ENCODE measurements around the gene EFNA5.
"Not testable (repeated sequence)": the region's sequence is repeated elsewhere in the genome, so short reads cannot be mapped to it uniquely, and the experiment has no call there.

The EFNA5 gene

GRCh38 chr5:107369622-107370021 lies 301.1 kb downstream of the EFNA5 start:
- Mint-ChIP-seq H3K4me1 (ENCODE audit: low read depth) (peaks cover 5% of the 10 kb centered on the region), H3K27ac (no peak overlapping the region), H3K9me3 (no peaks in the 10 kb centered on the region), H3K27me3 (ENCODE audit: low read depth) (no peaks in the 10 kb centered on the region), H3K4me3 (no peak overlapping the region), H3K36me3 (ENCODE audit: low read depth) (no peaks in the 10 kb centered on the region)

GRCh38 chr5:107368615-107369014 lies 302.1 kb downstream of the EFNA5 start:
- no peaks in the 10 kb centered on the region for H3K9me3 Mint-ChIP-seq
- no peak overlapping the region for H3K4me3 Mint-ChIP-seq
- H3K36me3 Mint-ChIP-seq (ENCODE audit: low read depth) = no peaks in the 10 kb centered on the region
- H3K4me1 Mint-ChIP-seq (ENCODE audit: low read depth) = peaks cover 5% of the 10 kb centered on the region
- no peak overlapping the region for H3K27ac Mint-ChIP-seq
- H3K27me3 Mint-ChIP-seq (ENCODE audit: low read depth) = no peaks in the 10 kb centered on the region

- peaks cover 5% of the 10 kb centered on the region for H3K4me1 Mint-ChIP-seq (ENCODE audit: low read depth)
- no peaks in the 10 kb centered on the region for H3K36me3 Mint-ChIP-seq (ENCODE audit: low read depth)
- no peaks in the 10 kb centered on the region for H3K27me3 Mint-ChIP-seq (ENCODE audit: low read depth)
- H3K4me3 Mint-ChIP-seq = no peak overlapping the region
- no peaks in the 10 kb centered on the region for H3K9me3 Mint-ChIP-seq
- H3K27ac Mint-ChIP-seq = no peak overlapping the region
Measured at GRCh38 chr5:107367939-107368338, 302.8 kb downstream of the EFNA5 start.

- H3K4me1 Mint-ChIP-seq (ENCODE audit: low read depth) = peaks cover 5% of the 10 kb centered on the region
- no peaks in the 10 kb centered on the region for H3K36me3 Mint-ChIP-seq (ENCODE audit: low read depth)
- no peaks in the 10 kb centered on the region for H3K9me3 Mint-ChIP-seq
- H3K27me3 Mint-ChIP-seq (ENCODE audit: low read depth) = no peaks in the 10 kb centered on the region
- H3K4me3 Mint-ChIP-seq = no peak overlapping the region
- H3K27ac Mint-ChIP-seq = no peak overlapping the region
Measured at GRCh38 chr5:107367480-107367879, 303.3 kb downstream of the EFNA5 start.

GRCh38 chr5:107365320-107366109 lies 305.2 kb downstream of the EFNA5 start:
- H3K27ac Mint-ChIP-seq = no peak overlapping the region
- no peak overlapping the region for H3K4me3 Mint-ChIP-seq

GRCh38 chr5:107364443-107365319 lies 306.1 kb downstream of the EFNA5 start:
- H3K4me1 Mint-ChIP-seq (ENCODE audit: low read depth) = peaks cover 5% of the 10 kb centered on the region
- H3K27ac Mint-ChIP-seq = no peak overlapping the region
- H3K9me3 Mint-ChIP-seq = no peaks in the 10 kb centered on the region

More at GRCh38 chr5:107365320-107366109, 305.2 kb downstream of the EFNA5 start:
- Mint-ChIP-seq H3K9me3 (no peaks in the 10 kb centered on the region), H3K36me3 (ENCODE audit: low read depth) (no peaks in the 10 kb centered on the region), H3K4me1 (ENCODE audit: low read depth) (peaks cover 5% of the 10 kb centered on the region), H3K27me3 (ENCODE audit: low read depth) (no peaks in the 10 kb centered on the region)

GRCh38 chr5:107363768-107364167 lies 307.0 kb downstream of the EFNA5 start:
- Mint-ChIP-seq H3K27me3 (ENCODE audit: low read depth) (no peaks in the 10 kb centered on the region), H3K36me3 (ENCODE audit: low read depth) (no peaks in the 10 kb centered on the region), H3K9me3 (no peaks in the 10 kb centered on the region), H3K4me1 (ENCODE audit: low read depth) (peaks cover 5% of the 10 kb centered on the region), H3K4me3 (no peak overlapping the region), H3K27ac (no peak overlapping the region)

More at GRCh38 chr5:107364443-107365319, 306.1 kb downstream of the EFNA5 start:
- Mint-ChIP-seq H3K27me3 (ENCODE audit: low read depth) (no peaks in the 10 kb centered on the region), H3K36me3 (ENCODE audit: low read depth) (no peaks in the 10 kb centered on the region), H3K4me3 (no peak overlapping the region)

- Mint-ChIP-seq H3K9me3 (no peaks in the 10 kb centered on the region), H3K36me3 (ENCODE audit: low read depth) (no peaks in the 10 kb centered on the region), H3K27me3 (ENCODE audit: low read depth) (no peaks in the 10 kb centered on the region), H3K27ac (no peak overlapping the region), H3K4me1 (ENCODE audit: low read depth) (peaks cover 5% of the 10 kb centered on the region), H3K4me3 (no peak overlapping the region)
Measured at GRCh38 chr5:107361945-107362344, 308.8 kb downstream of the EFNA5 start.

DNA sequence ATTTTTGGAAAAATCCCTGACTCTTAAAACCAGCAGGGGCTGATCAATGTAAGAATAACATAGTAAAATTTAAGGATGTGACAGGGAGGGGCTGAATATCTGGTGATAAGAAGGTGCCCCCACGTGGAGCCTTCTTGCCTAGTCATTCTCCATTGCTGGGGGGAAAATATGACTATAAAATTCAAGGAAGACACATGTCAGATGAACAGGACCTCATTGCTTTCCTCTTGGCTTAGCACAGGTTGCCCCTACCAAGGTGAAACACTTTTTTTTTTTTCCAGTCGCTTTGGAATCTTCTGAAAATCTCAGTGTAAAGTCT lies 310.9 kb downstream of the EFNA5 start:
- Mint-ChIP-seq H3K9me3 (no peaks in the 10 kb centered on the region), H3K36me3 (ENCODE audit: low read depth) (no peaks in the 10 kb centered on the region), H3K27ac (no peak overlapping the region), H3K4me1 (ENCODE audit: low read depth) (no peaks in the 10 kb centered on the region), H3K27me3 (ENCODE audit: low read depth) (no peaks in the 10 kb centered on the region), H3K4me3 (no peak overlapping the region)

DNA sequence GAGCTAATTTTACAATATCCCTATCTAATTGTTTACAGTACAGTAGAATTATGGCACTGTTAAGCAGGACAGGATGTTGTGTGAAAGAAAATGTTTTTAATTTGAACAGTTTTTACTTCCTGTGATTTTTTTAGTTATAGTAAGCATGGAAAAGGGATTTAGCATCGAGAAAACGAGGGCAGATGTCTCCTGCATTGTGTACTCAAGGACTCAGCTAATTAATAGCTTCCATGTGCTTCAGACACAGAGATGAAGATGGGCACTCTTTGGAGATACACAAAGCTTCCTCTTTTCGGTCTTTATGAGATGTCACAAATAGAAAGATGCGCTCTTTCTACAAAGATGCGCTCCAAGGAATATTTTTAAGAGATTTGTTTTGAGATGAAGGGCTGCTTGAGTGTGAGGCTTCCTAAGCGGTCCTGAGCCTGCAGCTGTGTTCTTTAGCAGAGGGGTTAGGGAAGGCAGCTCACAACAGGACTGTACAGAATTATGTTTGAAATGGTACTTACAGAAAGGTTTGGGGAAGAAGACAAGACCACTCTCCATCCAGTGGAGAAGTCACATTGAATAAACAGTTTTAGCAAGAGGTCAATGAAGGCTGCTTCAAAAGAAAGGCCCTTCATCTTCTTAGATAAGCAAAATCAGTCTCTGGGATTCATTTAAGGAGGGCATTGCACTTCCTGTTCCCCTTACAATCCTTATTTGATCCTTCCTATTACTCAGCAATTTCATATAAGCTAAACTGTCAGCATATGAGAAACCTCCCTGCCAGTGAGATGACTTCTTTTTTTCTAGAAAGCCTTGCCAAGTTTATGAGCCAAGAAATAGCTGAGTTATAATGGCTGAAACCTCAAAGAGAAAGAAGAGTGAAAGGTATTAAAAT lies 311.5 kb downstream of the EFNA5 start:
- Mint-ChIP-seq H3K27me3 (ENCODE audit: low read depth) (no peaks in the 10 kb centered on the region), H3K4me1 (ENCODE audit: low read depth) (no peaks in the 10 kb centered on the region), H3K9me3 (no peaks in the 10 kb centered on the region), H3K4me3 (no peak overlapping the region), H3K36me3 (ENCODE audit: low read depth) (no peaks in the 10 kb centered on the region), H3K27ac (no peak overlapping the region)

GRCh38 chr5:107356891-107357290 lies 313.8 kb downstream of the EFNA5 start:
- no peak overlapping the region for H3K27ac Mint-ChIP-seq
- no peaks in the 10 kb centered on the region for H3K9me3 Mint-ChIP-seq
- no peak overlapping the region for H3K4me3 Mint-ChIP-seq
- H3K4me1 Mint-ChIP-seq (ENCODE audit: low read depth) = no peaks in the 10 kb centered on the region
- no peaks in the 10 kb centered on the region for H3K36me3 Mint-ChIP-seq (ENCODE audit: low read depth)
- no peaks in the 10 kb centered on the region for H3K27me3 Mint-ChIP-seq (ENCODE audit: low read depth)

GRCh38 chr5:107352576-107352975 lies 318.2 kb downstream of the EFNA5 start:
- H3K27ac Mint-ChIP-seq = no peak overlapping the region
- no peaks in the 10 kb centered on the region for H3K36me3 Mint-ChIP-seq (ENCODE audit: low read depth)
- H3K9me3 Mint-ChIP-seq = no peaks in the 10 kb centered on the region
- no peaks in the 10 kb centered on the region for H3K4me1 Mint-ChIP-seq (ENCODE audit: low read depth)
- no peaks in the 10 kb centered on the region for H3K27me3 Mint-ChIP-seq (ENCODE audit: low read depth)
- no peak overlapping the region for H3K4me3 Mint-ChIP-seq

- not testable (repeated sequence) for H3K4me3 Mint-ChIP-seq; H3K27ac Mint-ChIP-seq; H3K27me3 Mint-ChIP-seq (ENCODE audit: low read depth); H3K36me3 Mint-ChIP-seq (ENCODE audit: low read depth); H3K4me1 Mint-ChIP-seq (ENCODE audit: low read depth)
- peaks cover 13% of the 10 kb centered on the region for H3K9me3 Mint-ChIP-seq
Measured at GRCh38 chr5:107346580-107346979, 324.2 kb downstream of the EFNA5 start.

DNA sequence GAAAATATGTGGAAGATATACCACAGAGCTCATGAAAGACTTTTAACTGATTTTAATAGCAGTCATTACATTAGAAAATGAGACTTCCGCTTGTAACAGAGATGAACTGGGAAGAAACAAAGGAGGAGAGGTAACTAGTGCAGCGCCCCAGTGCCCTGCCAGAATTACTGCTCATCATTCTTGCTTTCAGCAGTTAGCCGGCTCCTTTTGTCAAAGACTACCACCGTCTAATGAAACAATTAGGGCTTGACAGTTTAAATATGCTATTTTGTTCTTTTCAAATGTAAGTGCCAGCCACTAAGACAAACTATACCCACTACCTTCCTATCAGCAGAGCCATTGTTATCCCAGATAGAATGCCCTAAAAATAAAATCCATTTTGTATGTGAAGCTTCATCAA lies 328.4 kb downstream of the EFNA5 start:
- H3K9me3 Mint-ChIP-seq = peaks cover 13% of the 10 kb centered on the region
- H3K4me3 Mint-ChIP-seq = no peak overlapping the region
- no peaks in the 10 kb centered on the region for H3K4me1 Mint-ChIP-seq (ENCODE audit: low read depth)
- no peak overlapping the region for H3K27ac Mint-ChIP-seq
- H3K36me3 Mint-ChIP-seq (ENCODE audit: low read depth) = no peaks in the 10 kb centered on the region
- no peaks in the 10 kb centered on the region for H3K27me3 Mint-ChIP-seq (ENCODE audit: low read depth)
